Activated CD8-positive, alpha-beta T cell treated with anti-CD3 and anti-CD28 coated beads, Interleukin-2, amount 10 ng/mL, durations not matched to agents 7 days and 5 days (primary cell): Measurements from ENCODE around the gene L3MBTL4. TPM values are rescaled to one million over a fixed set of nuclear protein-coding genes. Genes with fewer than 3 reads are reported as not detected.
"Not testable (repeated sequence)": the region's sequence is repeated elsewhere in the genome, so short reads cannot be mapped to it uniquely, and the experiment has no call there.

Experiments used
- ATAC-seq: fragments of 150-1000 bp; cut with Tn5 transposase; one replicate; pipeline ENCODE4 v1.10.0; 2021; ENCODE audit warnings: moderate library complexity
- CTCF ChIA-PET: fragments of 350-600 bp; sonication (Branson Sonifier 250); formaldehyde crosslinking; loops from one replicate; lab custom pipeline; 2021; ENCODE audit warnings: antibody characterized with exemption; lab: Charles Lee
- POLR2A ChIA-PET: fragments of 350-600 bp; sonication (Branson Sonifier 250); formaldehyde crosslinking; loops from one replicate; lab custom pipeline; 2021; ENCODE audit warnings: antibody characterized with exemption; lab: Charles Lee
- DNase-seq: peaks from one replicate; pipeline ENCODE4 v3.0.0-alpha.2; 2020
- H3K27ac Mint-ChIP-seq: one replicate; pipeline ENCODE4 v1.8.0; 2021; ENCODE audit warnings: mild to moderate bottlenecking, mixed read lengths
- H3K27me3 Mint-ChIP-seq: one replicate; pipeline ENCODE4 v1.8.0; 2021; ENCODE audit warnings: low read depth, mixed read lengths
- H3K36me3 Mint-ChIP-seq: one replicate; pipeline ENCODE4 v1.8.0; 2021; ENCODE audit warnings: low read depth, mixed read lengths
- H3K4me1 Mint-ChIP-seq: one replicate; pipeline ENCODE4 v1.8.0; 2021; ENCODE audit warnings: low read depth, mixed read lengths
- H3K4me3 Mint-ChIP-seq: one replicate; pipeline ENCODE4 v1.8.0; 2021; ENCODE audit warnings: mild to moderate bottlenecking, mixed read lengths
- H3K9me3 Mint-ChIP-seq: one replicate; pipeline ENCODE4 v1.8.0; 2022; ENCODE audit warnings: mixed read lengths; ENCODE audit not compliant: insufficient read depth
- total RNA-seq, 2 experiments: library from RNA; stranded (reverse); gene quantifications; one replicate each; pipeline ENCODE4 v1.2.3, GENCODE V29; 2021

Gene L3MBTL4
- total RNA-seq, 2 experiments from 2014 or later = not detected

- H3K36me3 Mint-ChIP-seq = no peaks in the 10 kb centered on the region
- H3K4me3 Mint-ChIP-seq = no peak overlapping the region
- no peak for DNase-seq
- no peak overlapping the region for H3K27ac Mint-ChIP-seq
- no peaks in the 10 kb centered on the region for H3K9me3 Mint-ChIP-seq
- H3K4me1 Mint-ChIP-seq = peaks cover 2% of the 10 kb centered on the region
- ChIA-PET CTCF (no interaction called here), POLR2A (no interaction called here)
- H3K27me3 Mint-ChIP-seq = no peaks in the 10 kb centered on the region
- ATAC-seq = no peak
These were observed 355.8 kb downstream of the L3MBTL4 start for GRCh38 chr18:6058941-6059340.

GRCh38 chr18:6057604-6058003, 357.1 kb downstream of the L3MBTL4 start:
- Mint-ChIP-seq H3K36me3 (no peaks in the 10 kb centered on the region), H3K27me3 (no peaks in the 10 kb centered on the region), H3K4me3 (no peak overlapping the region), H3K9me3 (no peaks in the 10 kb centered on the region), H3K27ac (no peak overlapping the region), H3K4me1 (peaks cover 2% of the 10 kb centered on the region)
- ChIA-PET POLR2A (no interaction called here), CTCF (no interaction called here)
- DNase-seq (no peak), ATAC-seq (no peak)

- POLR2A ChIA-PET = no interaction called here
- ATAC-seq (no peak), DNase-seq (no peak)
- Mint-ChIP-seq H3K27ac (no peak overlapping the region), H3K9me3 (no peaks in the 10 kb centered on the region), H3K4me3 (no peak overlapping the region), H3K4me1 (peaks cover 2% of the 10 kb centered on the region), H3K27me3 (no peaks in the 10 kb centered on the region), H3K36me3 (no peaks in the 10 kb centered on the region)
- CTCF ChIA-PET = no interaction called here
These were observed 358.4 kb downstream of the L3MBTL4 start for GRCh38 chr18:6056171-6056910.

GRCh38 chr18:6055711-6056110, 359.0 kb downstream of the L3MBTL4 start:
- H3K27ac Mint-ChIP-seq = no peak overlapping the region
- H3K4me1 Mint-ChIP-seq = peaks cover 2% of the 10 kb centered on the region
- CTCF ChIA-PET = no interaction called here
- DNase-seq (no peak), ATAC-seq (no peak)
- no peaks in the 10 kb centered on the region for H3K27me3 Mint-ChIP-seq
- POLR2A ChIA-PET = no interaction called here
- H3K4me3 Mint-ChIP-seq = no peak overlapping the region
- no peaks in the 10 kb centered on the region for H3K36me3 Mint-ChIP-seq
- H3K9me3 Mint-ChIP-seq = no peaks in the 10 kb centered on the region

GRCh38 chr18:6054256-6054842, 360.4 kb downstream of the L3MBTL4 start:
- no peak for ATAC-seq
- ChIA-PET CTCF (no interaction called here), POLR2A (no interaction called here)
- no peak overlapping the region for H3K4me3 Mint-ChIP-seq
- no peaks in the 10 kb centered on the region for H3K27me3 Mint-ChIP-seq
- H3K27ac Mint-ChIP-seq = no peak overlapping the region
- H3K36me3 Mint-ChIP-seq = no peaks in the 10 kb centered on the region
- peaks cover 2% of the 10 kb centered on the region for H3K4me1 Mint-ChIP-seq
- H3K9me3 Mint-ChIP-seq = no peaks in the 10 kb centered on the region
- DNase-seq = no peak

GRCh38 chr18:6052449-6052913, 362.2 kb downstream of the L3MBTL4 start:
- CTCF ChIA-PET = no interaction called here
- no peak for ATAC-seq

GRCh38 chr18:6047596-6047995, 367.1 kb downstream of the L3MBTL4 start:
- H3K9me3 Mint-ChIP-seq, H3K4me1 Mint-ChIP-seq, DNase-seq, H3K36me3 Mint-ChIP-seq, ATAC-seq, POLR2A ChIA-PET, CTCF ChIA-PET, H3K4me3 Mint-ChIP-seq, H3K27me3 Mint-ChIP-seq, H3K27ac Mint-ChIP-seq: not testable (repeated sequence)

More at GRCh38 chr18:6052449-6052913, 362.2 kb downstream of the L3MBTL4 start:
- POLR2A ChIA-PET = no interaction called here
- no peaks in the 10 kb centered on the region for H3K9me3 Mint-ChIP-seq
- no peaks in the 10 kb centered on the region for H3K27me3 Mint-ChIP-seq
- no peak for DNase-seq
- H3K27ac Mint-ChIP-seq = no peak overlapping the region
- H3K4me1 Mint-ChIP-seq = peaks cover 2% of the 10 kb centered on the region
- H3K4me3 Mint-ChIP-seq = no peak overlapping the region
- no peaks in the 10 kb centered on the region for H3K36me3 Mint-ChIP-seq

GRCh38 chr18:6044773-6045172, 369.9 kb downstream of the L3MBTL4 start:
- no peaks in the 10 kb centered on the region for H3K4me1 Mint-ChIP-seq
- peaks cover 7% of the 10 kb centered on the region for H3K9me3 Mint-ChIP-seq
- no peak overlapping the region for H3K27ac Mint-ChIP-seq
- H3K4me3 Mint-ChIP-seq = no peak overlapping the region
- CTCF ChIA-PET = no interaction called here
- POLR2A ChIA-PET = no interaction called here
- H3K27me3 Mint-ChIP-seq = no peaks in the 10 kb centered on the region
- no peaks in the 10 kb centered on the region for H3K36me3 Mint-ChIP-seq
- ATAC-seq (no peak), DNase-seq (no peak)

- no peak overlapping the region for H3K27ac Mint-ChIP-seq
- no peaks in the 10 kb centered on the region for H3K4me1 Mint-ChIP-seq
- DNase-seq (no peak), ATAC-seq (no peak)
- H3K36me3 Mint-ChIP-seq = no peaks in the 10 kb centered on the region
- ChIA-PET POLR2A (no interaction called here), CTCF (no interaction called here)
- no peaks in the 10 kb centered on the region for H3K27me3 Mint-ChIP-seq
- H3K9me3 Mint-ChIP-seq = peaks cover 11% of the 10 kb centered on the region
- no peak overlapping the region for H3K4me3 Mint-ChIP-seq
These were observed 370.4 kb downstream of the L3MBTL4 start for GRCh38 chr18:6044319-6044718.

- no peak for ATAC-seq
- no peak overlapping the region for H3K4me3 Mint-ChIP-seq
- H3K4me1 Mint-ChIP-seq = no peaks in the 10 kb centered on the region
- ChIA-PET CTCF (no interaction called here), POLR2A (no interaction called here)
- no peaks in the 10 kb centered on the region for H3K27me3 Mint-ChIP-seq
- no peak for DNase-seq
- no peak overlapping the region for H3K27ac Mint-ChIP-seq
- no peaks in the 10 kb centered on the region for H3K36me3 Mint-ChIP-seq
- H3K9me3 Mint-ChIP-seq = peaks cover 14% of the 10 kb centered on the region
These were observed 375.7 kb downstream of the L3MBTL4 start for GRCh38 chr18:6039055-6039454.

- ATAC-seq (no peak), DNase-seq (no peak)
- Mint-ChIP-seq H3K27ac (no peak overlapping the region), H3K36me3 (no peaks in the 10 kb centered on the region), H3K4me3 (no peak overlapping the region), H3K27me3 (no peaks in the 10 kb centered on the region), H3K9me3 (no peaks in the 10 kb centered on the region), H3K4me1 (no peaks in the 10 kb centered on the region)
- POLR2A ChIA-PET = no interaction called here
- CTCF ChIA-PET = no interaction called here
These were observed 383.3 kb downstream of the L3MBTL4 start for GRCh38 chr18:6031442-6031841.

- no peaks in the 10 kb centered on the region for H3K27me3 Mint-ChIP-seq
- ChIA-PET CTCF (no interaction called here), POLR2A (no interaction called here)
- no peaks in the 10 kb centered on the region for H3K36me3 Mint-ChIP-seq
- H3K9me3 Mint-ChIP-seq = no peaks in the 10 kb centered on the region
- ATAC-seq = no peak
- H3K4me1 Mint-ChIP-seq = no peaks in the 10 kb centered on the region
- no peak overlapping the region for H3K27ac Mint-ChIP-seq
- H3K4me3 Mint-ChIP-seq = no peak overlapping the region
- DNase-seq = no peak
These were observed 383.7 kb downstream of the L3MBTL4 start for GRCh38 chr18:6031002-6031401.
